ENCODE results near the gene RBM23. TPM values are rescaled to one million over a fixed set of nuclear protein-coding genes. Genes with fewer than 3 reads are reported as not detected.

The RBM23 gene
- total and polyA plus RNA-seq, 2 donors (not counting 3 experiments of a cell fraction or from before 2014, with no cell fraction given), result 67.7 to 68.9 TPM

DNA sequence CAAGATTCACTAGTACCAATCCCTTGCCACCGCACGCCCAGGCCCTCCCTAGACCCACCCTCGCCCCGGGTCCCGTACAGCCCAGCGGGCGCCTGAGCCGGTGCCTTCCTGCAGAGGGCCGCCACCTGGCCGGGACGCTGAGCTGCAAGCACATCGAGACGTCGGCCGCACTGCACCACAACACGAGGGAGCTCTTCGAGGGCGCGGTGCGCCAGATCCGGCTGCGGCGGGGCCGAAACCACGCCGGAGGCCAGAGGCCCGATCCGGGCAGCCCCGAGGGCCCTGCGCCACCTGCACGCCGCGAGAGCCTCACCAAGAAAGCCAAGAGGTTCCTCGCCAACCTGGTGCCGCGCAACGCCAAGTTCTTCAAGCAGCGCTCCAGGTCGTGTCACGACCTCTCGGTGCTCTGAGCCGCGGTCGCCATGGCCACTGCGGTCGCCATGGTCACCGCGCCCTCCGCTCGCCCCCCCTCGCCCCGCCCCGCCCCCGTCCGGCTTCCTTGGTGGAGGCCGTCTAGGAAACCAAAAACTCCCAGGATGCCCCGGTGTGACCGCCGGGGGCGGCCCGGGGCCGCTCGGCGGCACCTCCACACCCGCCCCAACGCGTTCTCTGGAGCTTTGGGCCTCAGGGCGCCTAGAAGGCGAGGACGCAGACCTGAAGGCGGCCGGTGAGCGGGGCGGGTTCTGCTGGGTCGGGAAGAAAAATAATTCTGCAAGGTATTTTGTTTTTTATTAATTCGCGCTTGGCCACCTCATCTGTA is 32.3 kb downstream of the RBM23 start:
- H3K79me2 ChIP-seq (ENCODE audit: control insufficient read depth, insufficient read depth, low read length), result no peaks in the 10 kb centered on the region
- no peak overlapping the region for H3K27ac ChIP-seq (ENCODE audit: insufficient read depth, low read depth, low read length)
- ChIA-PET POLR2A (no interaction called here), CTCF (interaction anchor here (1.0 to 11.4 kb wide), 6 partner anchors 15 to 316 kb away, joined by 3 to 80 read pairs (median 5); partner anchors contain the start of genes LRP10 and MMP14)
- TF ChIP-seq EZH2 (IDR thresholded peaks at IDR 0.05; ENCODE audit: borderline replicate concordance, low read depth, low read length, severe bottlenecking), result no peak
- TF ChIP-seq, protein P1, sequence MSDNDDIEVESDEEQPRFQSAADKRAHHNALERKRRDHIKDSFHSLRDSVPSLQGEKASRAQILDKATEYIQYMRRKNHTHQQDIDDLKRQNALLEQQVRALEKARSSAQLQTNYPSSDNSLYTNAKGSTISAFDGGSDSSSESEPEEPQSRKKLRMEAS (IDR thresholded peaks at IDR 0.05; ENCODE audit: insufficient read depth, insufficient read length), result peak; percentile 51
- no peak for TF ChIP-seq POLR2AphosphoS5 (IDR thresholded peaks at IDR 0.05; ENCODE audit: insufficient read depth, low read depth, low read length)
- no peak for TF ChIP-seq JUN (IDR thresholded peaks at IDR 0.05; ENCODE audit: borderline replicate concordance, insufficient read depth, insufficient read length, low read depth)
- no peak for TF ChIP-seq GATA2 (IDR thresholded peaks at IDR 0.05; ENCODE audit: insufficient read depth, insufficient read length, low read depth, low read length)
- no peak for TF ChIP-seq FOS (IDR thresholded peaks at IDR 0.05; ENCODE audit: borderline replicate concordance, insufficient read depth, low read length)
- TF ChIP-seq MYC (IDR thresholded peaks at IDR 0.05; ENCODE audit: low read depth, low read length), result no peak
- TF ChIP-seq, protein P2, sequence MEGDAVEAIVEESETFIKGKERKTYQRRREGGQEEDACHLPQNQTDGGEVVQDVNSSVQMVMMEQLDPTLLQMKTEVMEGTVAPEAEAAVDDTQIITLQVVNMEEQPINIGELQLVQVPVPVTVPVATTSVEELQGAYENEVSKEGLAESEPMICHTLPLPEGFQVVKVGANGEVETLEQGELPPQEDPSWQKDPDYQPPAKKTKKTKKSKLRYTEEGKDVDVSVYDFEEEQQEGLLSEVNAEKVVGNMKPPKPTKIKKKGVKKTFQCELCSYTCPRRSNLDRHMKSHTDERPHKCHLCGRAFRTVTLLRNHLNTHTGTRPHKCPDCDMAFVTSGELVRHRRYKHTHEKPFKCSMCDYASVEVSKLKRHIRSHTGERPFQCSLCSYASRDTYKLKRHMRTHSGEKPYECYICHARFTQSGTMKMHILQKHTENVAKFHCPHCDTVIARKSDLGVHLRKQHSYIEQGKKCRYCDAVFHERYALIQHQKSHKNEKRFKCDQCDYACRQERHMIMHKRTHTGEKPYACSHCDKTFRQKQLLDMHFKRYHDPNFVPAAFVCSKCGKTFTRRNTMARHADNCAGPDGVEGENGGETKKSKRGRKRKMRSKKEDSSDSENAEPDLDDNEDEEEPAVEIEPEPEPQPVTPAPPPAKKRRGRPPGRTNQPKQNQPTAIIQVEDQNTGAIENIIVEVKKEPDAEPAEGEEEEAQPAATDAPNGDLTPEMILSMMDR (IDR thresholded peaks at IDR 0.05; ENCODE audit: extremely low read depth in 1 of 2, insufficient read depth in 1 of 2, low read depth in 1 of 2, low read length in 2 of 2), result peak; percentile 6 to 37
- TF ChIP-seq POLR2A (IDR thresholded peaks at IDR 0.05; ENCODE audit: low read depth, low read length), result no peak
- peak; percentile 21 for FAIRE-seq
- peak overlapping the region; percentile 91 for H2AFZ ChIP-seq (ENCODE audit: low read depth, low read length)
- no TSS peak for BruUV-seq (replicated peaks)
- dilution Hi-C loops (cut with MboI; ENCODE audit: extremely low pct_ligation_motif_present, low sequenced_read_pairs) (no loop called here), intact Hi-C loops (cut with micrococcal nuclease) (no loop called here)
- H3K4me2 ChIP-seq (ENCODE audit: insufficient read depth, low read length), result peak overlapping the region; percentile 33
- no peaks in the 10 kb centered on the region for H3K9me3 ChIP-seq (replicated peaks; ENCODE audit: control insufficient read depth, insufficient read depth, low read length)
- peak; percentile 24 for DNase-seq (ENCODE audit: low read depth, low spot score)
- peak overlapping the region in 2 of 3 experiments; percentile 26 to 32 for H3K4me3 ChIP-seq (replicated peaks in 1 of 3; ENCODE audit: insufficient read depth in 1 of 3, low read depth in 1 of 3, low read length in 3 of 3)
- no peaks in the 10 kb centered on the region for H3K9me1 ChIP-seq (replicated peaks; ENCODE audit: control insufficient read depth, extremely low read depth, insufficient read depth, low read length)
- H3K36me3 ChIP-seq (ENCODE audit: control insufficient read depth in 2 of 2, extremely low read depth in 1 of 2, insufficient read depth in 2 of 2, low read length in 2 of 2), result no peaks in the 10 kb centered on the region
- H4K20me1 ChIP-seq (replicated peaks; ENCODE audit: control insufficient read depth, extremely low read depth, insufficient read depth, low read length), result no peaks in the 10 kb centered on the region
- no peaks in the 10 kb centered on the region for H3K27me3 ChIP-seq (ENCODE audit: control insufficient read depth in 2 of 2, insufficient read depth in 2 of 2, low read length in 2 of 2)
- H3K4me1 ChIP-seq (ENCODE audit: control insufficient read depth, extremely low read depth, insufficient read depth, low read length), result no peaks in the 10 kb centered on the region
- H3K9ac ChIP-seq (replicated peaks; ENCODE audit: extremely low read depth, insufficient read depth, low read length), result no peak overlapping the region

Measured in endothelial cell of umbilical vein (primary cell).